ENCODE data around the gene GALNT15.

Gene GALNT15

GRCh38 chr3:16240229-16241023, 65.9 kb downstream of the GALNT15 start:
- DNase-seq (ENCODE audit: insufficient read length, low spot score) (no peak), FAIRE-seq (no peak)
- TF ChIP-seq CTCF (IDR thresholded peaks at IDR 0.05; ENCODE audit: insufficient read depth, missing control alignments) = no peak

- TF ChIP-seq CTCF (IDR thresholded peaks at IDR 0.05; ENCODE audit: insufficient read depth, missing control alignments) = no peak
- no peak for FAIRE-seq
- no peak for DNase-seq (ENCODE audit: insufficient read length, low spot score)
These were observed 66.7 kb downstream of the GALNT15 start for GRCh38 chr3:16241225-16241624.

- DNase-seq (ENCODE audit: insufficient read length, low spot score) (no peak), FAIRE-seq (no peak)
- no peak for TF ChIP-seq CTCF (IDR thresholded peaks at IDR 0.05; ENCODE audit: insufficient read depth, missing control alignments)
These were observed 67.7 kb downstream of the GALNT15 start for GRCh38 chr3:16242177-16242576.

- DNase-seq (ENCODE audit: insufficient read length, low spot score) (no peak), FAIRE-seq (no peak)
- no peak for TF ChIP-seq CTCF (IDR thresholded peaks at IDR 0.05; ENCODE audit: insufficient read depth, missing control alignments)
These were observed 69.4 kb downstream of the GALNT15 start for GRCh38 chr3:16243706-16244490.

- no peak for TF ChIP-seq CTCF (IDR thresholded peaks at IDR 0.05; ENCODE audit: insufficient read depth, missing control alignments)
- DNase-seq (ENCODE audit: insufficient read length, low spot score) = no peak
- no peak for FAIRE-seq
These were observed 71.1 kb downstream of the GALNT15 start for GRCh38 chr3:16245609-16246008.

- peak; percentile 52 for DNase-seq (ENCODE audit: insufficient read length, low spot score)
- TF ChIP-seq CTCF (IDR thresholded peaks at IDR 0.05; ENCODE audit: insufficient read depth, missing control alignments) = peak; percentile 99
- FAIRE-seq = no peak
These were observed 73.0 kb downstream of the GALNT15 start for GRCh38 chr3:16247282-16248061.

All from D721Med (cell line).